ENCODE measurements around the gene KLF4.
"Not testable (repeated sequence)": the region's sequence is repeated elsewhere in the genome, so short reads cannot be mapped to it uniquely, and the experiment has no call there.

Gene KLF4

DNA sequence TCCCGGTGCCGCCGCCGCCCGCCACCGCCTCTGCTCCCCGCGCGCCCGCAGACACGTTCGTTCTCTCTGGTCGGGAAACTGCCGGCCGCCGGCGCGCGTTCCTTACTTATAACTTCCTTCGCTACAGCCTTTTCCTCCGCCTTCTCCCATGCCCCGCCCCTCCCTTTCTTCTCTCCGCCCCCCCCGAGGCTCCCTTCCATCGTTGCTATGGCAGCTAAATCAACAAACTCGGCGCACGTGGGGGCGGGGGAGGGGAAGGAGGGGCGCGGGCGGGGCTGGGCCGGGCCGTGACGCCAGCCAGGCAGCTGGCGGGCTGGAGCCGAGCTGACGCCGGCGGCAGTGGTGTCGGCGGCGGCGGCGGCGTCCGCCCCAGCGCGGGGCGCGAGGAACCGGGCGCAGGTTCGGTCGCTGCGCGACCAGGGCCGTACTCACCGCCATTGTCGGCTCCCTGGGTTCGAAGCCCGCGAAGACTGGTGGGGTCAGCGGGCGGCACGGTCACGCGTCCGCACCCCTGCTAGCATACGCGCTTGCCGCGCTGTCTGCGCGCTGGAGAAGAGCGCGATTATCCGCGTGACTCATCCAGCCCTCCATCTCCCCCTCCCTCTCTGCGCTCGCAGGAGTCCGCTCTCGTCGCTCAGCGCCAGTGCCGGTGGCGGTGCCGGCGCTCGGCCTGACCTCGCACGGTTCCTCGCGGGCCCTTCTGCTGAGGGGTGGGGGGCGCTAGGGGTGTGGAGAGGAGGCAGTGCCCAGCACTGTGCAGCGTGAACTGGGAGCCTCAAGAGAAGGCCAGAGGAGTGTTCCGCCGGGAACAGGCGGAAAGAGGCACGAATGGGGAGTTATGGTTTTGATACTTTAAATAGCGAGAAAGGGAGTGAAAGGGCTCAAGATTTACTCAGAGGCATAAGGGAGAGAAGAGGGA, at the start of gene KLF4:
Gene KLF4, minus strand, starts transcription at position 83 of the 919 bp plus-strand sequence. CDS start 597 bp downstream, outside the sequence.
- DNase-seq (ENCODE audit: low read depth in 1 of 2, low spot score in 1 of 2), result peak in 1 of 2 donors; percentile 22

DNA sequence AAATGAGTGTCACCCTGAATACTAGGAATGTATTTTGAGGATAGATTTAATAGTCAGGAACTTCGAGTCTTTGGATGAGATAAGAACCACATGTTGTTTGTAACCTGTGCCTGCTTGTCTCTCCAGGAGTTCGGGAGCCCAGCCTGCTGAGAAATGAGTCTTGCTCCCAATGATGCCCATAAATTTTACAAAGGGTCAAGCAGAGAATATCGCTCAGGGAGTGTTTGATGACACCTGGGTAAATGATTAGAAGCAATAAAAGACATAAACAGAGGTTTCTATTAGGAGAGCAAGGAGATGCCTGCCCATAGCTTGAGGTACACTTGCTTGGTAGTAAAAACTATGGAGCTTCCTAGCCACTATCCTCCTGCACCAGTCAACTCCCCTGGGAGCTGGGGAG, 46.9 kb upstream of the KLF4 start:
- no peak for DNase-seq (ENCODE audit: low read depth in 1 of 2, low spot score in 1 of 2)

DNA sequence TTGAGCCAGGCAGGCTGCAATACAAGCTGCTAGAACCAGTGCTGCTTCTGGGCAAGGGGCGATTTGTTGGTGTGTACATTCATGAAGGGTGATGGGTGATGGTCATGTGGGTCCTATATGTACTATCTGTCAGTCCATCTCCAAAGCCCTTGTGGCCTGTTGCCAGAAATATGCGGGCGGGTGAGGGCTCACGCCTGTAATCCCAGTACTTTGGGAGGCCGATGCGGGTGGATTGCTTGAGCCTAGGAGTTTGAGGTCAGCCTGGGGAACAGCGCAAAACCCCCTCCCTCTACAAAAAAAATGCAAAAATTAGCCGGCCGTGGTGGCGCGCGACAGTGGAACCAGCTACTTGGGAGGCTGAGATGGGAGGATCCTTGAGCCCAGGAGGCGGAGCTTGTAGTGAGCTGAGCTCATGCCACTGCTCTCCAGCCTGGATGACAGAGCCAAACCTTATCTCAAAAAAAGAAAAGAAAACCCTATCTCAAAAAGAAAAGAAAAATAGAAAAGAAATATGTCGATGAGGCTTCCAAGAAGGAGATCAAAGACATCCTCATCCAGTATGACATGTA, 45.0 kb upstream of the KLF4 start:
- no peak for DNase-seq (ENCODE audit: low read depth in 1 of 2, low spot score in 1 of 2)

- no peak for DNase-seq (ENCODE audit: low read depth in 1 of 2, low spot score in 1 of 2)
Observed at GRCh38 chr9:107530679-107531078, 41.1 kb upstream of the KLF4 start.

DNA sequence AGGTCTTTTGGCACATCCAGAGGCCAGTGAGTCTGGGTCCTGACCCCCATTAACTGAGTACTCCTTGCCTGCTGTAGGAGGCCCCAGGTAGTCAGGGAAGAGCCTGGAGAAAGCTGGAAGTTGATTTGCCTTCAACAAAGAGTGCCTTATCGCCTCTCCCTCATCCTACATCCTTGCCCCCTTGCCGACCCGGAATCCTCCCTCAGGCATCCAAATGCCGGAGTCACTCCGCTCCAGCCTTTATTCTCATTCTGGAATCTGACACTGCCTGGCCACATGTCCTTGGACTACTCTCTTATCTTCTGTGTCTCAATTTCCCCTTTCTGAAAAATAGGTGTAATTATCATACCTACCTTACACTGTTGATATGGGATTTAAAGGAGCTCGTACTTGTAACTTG, 39.1 kb upstream of the KLF4 start:
- no peak for DNase-seq (ENCODE audit: low read depth in 1 of 2, low spot score in 1 of 2)

- no peak for DNase-seq (ENCODE audit: low read depth in 1 of 2, low spot score in 1 of 2)
Observed at GRCh38 chr9:107523539-107523938, 34.0 kb upstream of the KLF4 start.

DNA sequence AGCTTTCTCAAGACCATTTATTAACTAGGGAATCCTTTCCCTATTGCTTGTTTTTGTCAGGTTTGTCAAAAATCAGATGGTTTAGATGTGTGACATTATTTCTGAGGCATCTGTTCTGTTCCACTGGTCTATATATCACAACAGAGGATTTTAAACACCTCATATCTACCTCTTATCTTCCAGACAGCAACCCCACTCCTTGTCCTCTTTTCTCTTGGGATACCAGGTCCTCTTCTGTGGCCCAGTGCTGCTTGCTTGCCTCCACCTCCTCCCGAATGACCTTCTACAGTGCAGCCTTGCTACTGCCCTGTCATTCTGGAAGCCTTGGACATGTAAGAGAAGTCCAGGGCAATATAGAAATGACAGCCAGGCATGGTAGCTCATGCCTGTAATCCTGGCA, 30.6 kb upstream of the KLF4 start:
- no peak for DNase-seq (ENCODE audit: low read depth in 1 of 2, low spot score in 1 of 2)

DNA sequence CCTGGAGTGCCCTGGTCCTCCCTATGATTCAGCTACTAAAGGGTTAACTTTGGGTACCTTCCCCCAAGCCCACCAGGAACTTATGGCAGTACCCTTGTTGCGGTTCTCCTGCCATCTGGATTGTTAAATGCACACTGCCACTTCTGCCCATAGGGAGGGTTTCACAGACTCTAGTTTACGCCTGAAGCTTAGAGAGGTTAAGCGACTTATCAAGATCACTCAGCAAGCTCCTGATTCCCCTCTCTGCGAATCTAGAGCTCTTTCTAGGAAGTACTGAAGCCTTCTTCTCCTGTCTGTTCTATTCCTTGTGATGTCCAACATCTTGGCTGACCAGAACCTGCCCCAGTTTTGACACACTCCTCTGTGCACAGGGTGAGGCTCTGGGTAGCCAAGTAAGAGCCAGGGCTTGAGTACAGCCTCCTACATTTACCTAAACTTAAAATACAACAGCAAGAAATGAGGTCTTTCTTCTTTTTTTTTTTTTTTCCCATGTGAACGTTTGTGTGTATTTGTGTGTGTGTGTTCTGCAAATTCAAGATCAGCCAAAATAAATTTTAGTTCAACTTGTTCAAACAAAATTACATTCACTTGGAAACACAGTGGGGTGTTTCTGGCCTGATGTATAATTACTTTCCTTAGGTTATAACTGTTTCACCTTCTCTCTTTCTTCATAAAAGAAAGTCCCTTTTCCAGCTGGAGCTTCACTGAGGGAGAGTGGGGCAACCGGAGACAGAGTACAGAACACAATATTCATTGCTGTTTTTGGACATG, 28.7 kb upstream of the KLF4 start:
- DNase-seq (ENCODE audit: low read depth in 1 of 2, low spot score in 1 of 2), result no peak

DNA sequence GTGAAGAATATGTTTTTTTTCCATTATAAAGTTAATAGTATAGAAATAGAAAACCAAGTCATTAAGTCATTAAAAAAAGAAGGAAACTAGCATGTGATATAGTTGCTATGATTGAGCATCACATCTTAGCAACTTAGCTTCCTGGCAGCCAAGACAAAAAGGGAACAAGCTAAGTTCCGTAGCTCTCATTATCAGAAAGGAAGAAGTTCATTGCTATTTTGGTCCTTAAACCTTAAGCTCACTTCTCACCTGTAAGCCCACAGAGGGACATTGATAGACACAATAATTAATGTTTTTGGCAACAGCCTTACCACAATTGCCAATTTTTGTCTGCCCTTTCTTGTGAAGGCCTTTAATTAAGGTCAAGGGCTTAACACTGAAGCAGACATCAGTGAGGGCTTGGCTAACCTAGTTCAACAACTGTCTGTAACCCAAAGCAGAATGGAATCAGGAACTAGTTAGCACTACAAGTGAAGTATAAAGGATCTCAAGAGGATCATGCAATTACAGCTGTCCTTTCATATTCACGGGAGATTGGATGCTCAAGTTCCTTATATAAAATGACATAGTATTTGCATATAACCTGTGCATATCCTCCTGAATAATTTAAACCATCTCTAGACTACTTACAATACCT, 24.0 kb upstream of the KLF4 start:
- DNase-seq (ENCODE audit: low read depth in 1 of 2, low spot score in 1 of 2), result no peak

DNA sequence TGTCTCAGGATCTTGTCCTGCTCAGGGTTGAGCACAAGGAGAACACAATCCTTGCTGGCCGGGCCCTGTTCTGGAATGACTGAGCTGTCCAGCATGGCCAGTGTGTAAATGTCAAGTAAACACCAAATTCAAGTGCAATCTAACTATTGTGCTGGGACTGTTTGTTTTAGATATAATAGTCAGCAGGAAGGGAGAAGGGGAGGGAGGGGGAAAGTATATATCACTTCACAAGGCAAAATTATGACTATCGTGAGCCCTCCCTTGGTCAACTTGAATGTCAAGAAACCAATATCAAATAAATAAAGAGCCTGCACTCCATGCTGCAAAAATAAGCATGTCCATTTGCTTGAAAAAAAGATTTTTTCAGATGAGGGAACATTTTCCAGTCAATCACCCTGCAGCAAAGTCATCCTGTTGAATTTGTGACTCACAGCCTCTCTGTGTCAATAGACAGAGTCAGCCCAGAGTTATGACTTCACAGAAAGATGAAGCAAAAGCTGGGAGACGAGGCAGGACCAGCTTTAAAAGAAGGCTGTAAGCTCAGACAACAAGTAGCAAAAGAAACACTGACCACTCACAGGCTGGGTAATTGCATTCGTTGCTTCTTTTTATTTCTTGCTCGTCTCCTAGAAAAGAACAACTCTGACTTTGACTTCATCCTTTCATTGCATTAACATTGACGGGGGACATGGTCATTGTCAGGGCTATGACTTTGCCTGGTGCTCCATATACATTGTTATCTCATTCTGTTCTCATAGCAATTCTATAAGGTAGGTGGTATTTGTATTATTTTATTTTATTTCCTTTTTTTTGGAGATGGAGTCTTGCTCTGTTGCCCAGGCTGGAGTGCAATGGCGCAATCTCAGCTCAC, 15.3 kb upstream of the KLF4 start:
- DNase-seq (ENCODE audit: low read depth in 1 of 2, low spot score in 1 of 2), result no peak

DNA sequence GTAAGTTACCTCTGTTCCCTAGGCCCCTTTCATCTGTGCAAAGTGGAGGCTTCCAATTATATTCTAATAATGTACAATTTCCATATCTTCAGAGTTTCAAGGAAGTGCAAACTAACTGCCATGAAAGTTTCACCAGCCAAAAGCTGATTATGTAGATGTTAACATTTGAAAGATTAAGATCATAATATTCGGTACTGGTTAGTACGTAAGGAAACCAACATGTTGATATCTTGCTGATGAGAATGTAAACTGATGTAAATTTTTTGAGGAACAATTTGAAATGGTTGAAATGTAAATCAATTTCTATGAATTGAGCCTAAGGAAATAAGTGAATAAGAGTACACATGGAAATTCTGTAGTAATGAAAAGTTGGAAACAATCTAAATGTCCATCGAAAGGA, 12.9 kb upstream of the KLF4 start:
- no peak for DNase-seq (ENCODE audit: low read depth in 1 of 2, low spot score in 1 of 2)

DNA sequence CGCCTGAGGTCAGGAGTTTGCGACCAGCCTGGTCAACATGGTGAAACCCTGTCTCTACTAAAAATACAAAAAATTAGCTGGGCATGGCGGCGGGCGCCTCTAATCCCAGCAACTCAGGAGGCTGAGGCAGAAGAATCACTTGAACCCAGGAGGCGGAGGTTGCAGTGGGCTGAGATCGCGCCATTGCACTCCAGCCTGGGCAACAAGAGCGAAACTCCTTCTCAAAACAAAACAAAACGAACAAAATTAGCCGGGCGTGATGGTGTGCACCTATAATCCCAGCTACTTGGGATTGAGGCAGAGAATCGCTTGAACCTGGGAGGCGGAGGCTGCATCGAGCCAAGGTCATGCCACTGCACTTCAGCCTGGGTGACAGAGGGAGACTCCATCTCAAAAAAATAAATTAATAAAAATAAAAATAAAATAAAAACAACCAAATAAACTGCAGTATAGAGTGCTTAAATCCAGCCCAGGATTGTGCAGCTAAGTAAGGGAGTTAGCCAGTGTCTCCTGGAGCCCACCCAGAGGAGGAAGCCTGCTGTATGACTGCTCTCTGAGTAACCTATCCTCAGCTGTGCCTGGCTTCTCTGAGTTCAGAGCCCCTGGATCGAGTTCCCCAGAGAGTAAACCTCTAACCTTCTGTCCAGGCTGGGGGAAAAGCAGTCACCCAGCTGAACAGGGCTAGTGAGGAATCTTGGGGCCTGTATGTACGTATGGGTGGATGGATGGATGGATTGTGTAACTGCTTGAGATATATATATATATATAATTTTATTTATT, 11.0 kb upstream of the KLF4 start:
- DNase-seq (ENCODE audit: low read depth in 1 of 2, low spot score in 1 of 2), result not testable (repeated sequence)

- DNase-seq (ENCODE audit: low read depth in 1 of 2, low spot score in 1 of 2), result no peak
Observed at GRCh38 chr9:107496976-107497375, 7.4 kb upstream of the KLF4 start.

GRCh38 chr9:107492381-107492970, 2.9 kb upstream of the KLF4 start:
- DNase-seq (ENCODE audit: low read depth in 1 of 2, low spot score in 1 of 2), result no peak

DNA sequence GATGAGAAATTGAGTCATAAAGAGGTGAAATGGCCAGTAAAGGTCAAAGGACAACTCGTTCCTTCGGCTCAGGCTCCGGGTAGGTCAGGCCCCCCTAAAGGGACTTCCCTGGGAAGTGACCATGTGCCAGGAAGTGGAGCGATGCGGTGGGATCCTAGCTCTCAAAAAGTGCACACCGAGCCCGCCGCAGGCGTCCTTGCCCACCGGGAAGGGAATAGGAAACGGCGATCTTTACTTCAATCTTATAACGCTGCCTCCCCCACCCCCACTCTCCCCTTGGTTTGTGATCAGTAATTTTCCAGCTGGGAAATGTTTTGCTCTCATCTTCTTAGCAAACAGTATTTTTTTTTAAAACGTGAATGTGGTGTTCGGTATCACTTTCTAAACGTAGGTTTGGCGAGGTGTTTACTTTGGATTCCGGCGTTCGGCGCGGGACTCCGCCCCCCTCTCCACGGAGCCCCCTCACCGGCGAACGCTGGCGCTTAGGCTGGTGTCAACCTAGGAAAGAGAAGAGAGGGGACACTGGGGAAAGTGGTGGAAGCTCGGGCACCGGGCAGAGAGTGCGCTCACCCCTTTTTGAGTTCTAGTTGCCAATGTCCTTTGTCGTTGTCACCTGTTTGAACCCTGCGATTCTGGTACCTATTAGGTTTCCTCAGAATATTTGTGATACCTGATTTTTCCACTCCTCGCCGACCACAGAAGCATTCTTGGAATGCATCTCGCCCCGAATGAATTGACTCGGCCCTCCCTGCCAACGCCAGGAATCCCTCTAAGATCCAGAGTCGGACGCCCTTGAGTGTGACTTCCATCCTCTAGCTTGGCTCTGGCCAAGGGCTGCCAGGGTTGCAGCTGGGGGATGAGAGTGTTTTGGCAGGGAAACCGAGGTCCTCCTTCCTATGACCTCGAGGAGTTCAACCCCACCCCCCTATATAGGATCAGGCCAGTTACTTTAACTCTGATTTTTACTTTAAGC, 1.8 kb upstream of the KLF4 start:
- no peak for DNase-seq (ENCODE audit: low read depth in 1 of 2, low spot score in 1 of 2)

- not testable (repeated sequence) for DNase-seq (ENCODE audit: low read depth in 1 of 2, low spot score in 1 of 2)
Observed at GRCh38 chr9:107490606-107490970, 1.0 kb upstream of the KLF4 start.

DNA sequence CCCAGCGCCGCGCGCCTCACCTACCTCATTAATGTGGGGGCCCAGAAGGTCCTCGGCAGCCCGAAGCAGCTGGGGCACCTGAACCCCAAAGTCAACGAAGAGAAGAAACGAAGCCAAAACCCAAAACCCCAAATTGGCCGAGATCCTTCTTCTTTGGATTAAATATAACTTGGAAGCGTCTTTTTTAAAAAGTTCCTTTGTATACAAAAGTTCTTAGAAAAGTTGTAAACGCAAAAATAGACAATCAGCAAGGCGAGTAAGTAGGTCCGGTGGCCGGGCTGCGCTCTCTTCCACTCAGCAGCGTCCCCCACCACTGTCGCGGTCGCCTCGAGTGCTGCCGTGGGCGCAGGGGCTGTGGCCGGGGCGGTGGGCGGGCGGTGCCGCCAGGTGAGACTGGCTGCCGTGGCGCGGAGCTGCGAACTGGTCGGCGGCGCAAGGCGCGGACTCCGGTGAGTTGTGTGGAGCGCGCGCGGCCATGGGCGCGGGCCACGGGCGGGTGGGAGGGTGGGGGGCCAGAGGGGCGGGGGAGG, 360 bp downstream of the KLF4 start:
- no peak for DNase-seq (ENCODE audit: low read depth in 1 of 2, low spot score in 1 of 2)

Measured in activated T-helper 1 cell treated with anti-CD3 and anti-CD28 coated beads, Interleukin-2, amount 50 U/mL, for 16 hours (primary cell).